ENCODE results near the gene HOXB8. TPM values are rescaled to one million over a fixed set of nuclear protein-coding genes. Genes with fewer than 3 reads are reported as not detected.

Gene HOXB8
- total RNA-seq, 1 donor from 2014 or later: not detected

DNA sequence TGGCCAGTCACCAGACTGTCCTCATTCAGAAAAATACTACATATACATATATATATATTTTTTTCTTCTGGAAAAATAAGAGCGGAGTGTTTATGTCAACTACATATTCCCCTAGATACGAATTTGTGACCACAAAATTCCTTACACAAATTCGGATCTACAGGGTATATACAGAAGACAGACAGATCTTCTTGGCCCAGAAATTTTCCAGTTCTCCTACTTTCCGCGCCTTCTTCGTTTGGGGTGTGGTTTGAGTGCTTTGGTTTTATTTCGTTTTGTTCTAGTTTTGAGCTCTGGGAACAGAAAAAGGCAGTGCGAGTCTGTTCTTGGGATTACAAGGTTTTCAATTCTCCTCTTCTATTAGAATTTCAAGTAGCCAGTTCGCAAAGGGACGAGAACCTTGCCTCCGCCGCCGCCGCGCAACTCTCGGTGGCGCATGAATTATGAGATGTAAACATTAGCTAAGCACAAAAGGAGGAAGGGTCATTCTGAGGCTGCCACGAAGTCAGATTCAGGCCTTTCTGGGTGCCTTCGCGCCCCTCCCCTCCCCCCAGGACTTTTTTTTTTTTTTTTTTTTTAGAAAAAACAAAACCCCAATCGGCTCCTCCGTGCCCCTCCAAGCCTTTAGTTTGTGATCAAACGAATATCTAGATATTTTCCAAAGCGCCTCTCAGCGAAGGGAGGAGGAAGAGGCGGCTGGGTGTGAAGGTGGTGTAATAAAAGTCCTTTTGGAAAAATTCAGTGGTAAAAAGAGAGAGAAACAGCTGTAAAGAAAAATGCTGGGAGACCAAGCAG lies 35.1 kb downstream of the HOXB8 start:
- Mint-ChIP-seq H3K27ac (no peak overlapping the region), H3K36me3 (ENCODE audit: low read depth) (peaks cover 2% of the 10 kb centered on the region)
- intact Hi-C loops (cut with micrococcal nuclease): loop anchor here (2.0 kb wide), 1 partner anchor 33 kb away; no protein-coding TSS in a partner anchor

DNA sequence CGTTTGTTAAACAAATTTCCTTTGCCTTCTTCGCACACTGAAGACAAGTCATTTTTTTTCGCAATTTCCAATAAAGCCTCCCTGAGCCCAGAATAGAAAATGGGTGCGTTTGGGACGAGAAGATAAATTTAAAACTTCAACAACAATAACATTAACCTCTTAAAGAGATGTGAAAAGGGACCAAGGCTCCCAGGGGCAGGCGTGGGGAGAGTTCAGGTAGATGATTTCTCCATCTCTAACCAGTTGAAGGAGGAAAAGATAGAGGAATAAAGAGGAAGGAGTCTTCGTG lies 35.7 kb downstream of the HOXB8 start:
- no peaks in the 10 kb centered on the region for H3K9me3 Mint-ChIP-seq
- H3K27me3 Mint-ChIP-seq (ENCODE audit: low read depth): peaks cover 50% of the 10 kb centered on the region
- DNase-seq (ENCODE audit: low spot score): no peak
- peaks cover 2% of the 10 kb centered on the region for H3K36me3 Mint-ChIP-seq (ENCODE audit: low read depth)
- intact Hi-C loops (cut with micrococcal nuclease): loop anchor here (2.0 kb wide), 1 partner anchor 33 kb away; no protein-coding TSS in a partner anchor
- H3K4me3 Mint-ChIP-seq (ENCODE audit: low read depth): peak overlapping the region; percentile 85
- H3K27ac Mint-ChIP-seq: no peak overlapping the region
- peaks cover 39% of the 10 kb centered on the region for H3K4me1 Mint-ChIP-seq (ENCODE audit: low read depth)

More for the DNA sequence above, 35.1 kb downstream of the HOXB8 start:
- peaks cover 52% of the 10 kb centered on the region for H3K27me3 Mint-ChIP-seq (ENCODE audit: low read depth)
- peak overlapping the region; percentile 56 for H3K4me3 Mint-ChIP-seq (ENCODE audit: low read depth)
- no peaks in the 10 kb centered on the region for H3K9me3 Mint-ChIP-seq
- peaks cover 41% of the 10 kb centered on the region for H3K4me1 Mint-ChIP-seq (ENCODE audit: low read depth)
- no peak for DNase-seq (ENCODE audit: low spot score)

DNA sequence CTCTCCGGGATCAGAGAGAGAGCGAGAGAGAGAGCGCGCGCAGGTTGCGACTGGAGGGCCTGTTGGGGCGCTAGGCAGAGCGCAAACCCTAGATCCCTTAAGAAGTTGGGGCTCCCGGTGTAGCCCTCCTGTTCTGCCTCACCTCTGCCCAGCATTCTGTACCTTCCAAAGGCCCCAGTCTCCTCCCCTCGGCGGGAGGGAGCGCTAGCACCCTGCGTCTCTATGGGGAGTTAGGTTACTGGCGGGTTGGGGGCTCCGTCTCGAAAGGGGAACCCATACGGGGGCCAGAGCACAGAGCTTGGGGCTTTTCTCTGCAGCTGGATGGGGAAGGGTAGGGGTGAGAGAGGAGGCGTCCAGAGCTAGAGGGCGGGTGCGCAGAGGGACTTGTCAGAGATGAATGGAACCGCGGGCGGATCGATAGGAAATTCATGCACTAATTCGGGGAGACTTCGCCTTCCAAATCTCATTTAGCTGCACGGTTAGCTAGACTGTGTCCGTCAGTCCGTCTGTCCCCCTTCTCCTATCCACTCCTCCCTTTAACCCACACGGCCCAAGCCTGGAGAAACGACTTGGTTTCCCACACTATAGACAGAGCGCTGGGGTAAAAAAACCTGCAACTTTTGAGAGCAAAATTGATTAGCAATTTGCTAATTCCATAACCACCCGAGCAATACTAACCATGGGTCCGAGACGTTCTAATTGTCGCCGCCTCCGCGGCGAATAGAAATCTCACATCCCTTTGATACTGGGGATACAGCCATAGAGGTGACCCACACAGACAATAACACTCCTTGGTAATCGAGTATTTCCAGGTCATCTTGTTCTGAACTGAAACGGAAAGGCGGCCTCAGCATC lies 36.2 kb downstream of the HOXB8 start:
- DNase-seq (ENCODE audit: low spot score): no peak
- Mint-ChIP-seq H3K4me3 (ENCODE audit: low read depth) (peak overlapping the region; percentile 85), H3K9me3 (no peaks in the 10 kb centered on the region), H3K36me3 (ENCODE audit: low read depth) (peaks cover 2% of the 10 kb centered on the region), H3K4me1 (ENCODE audit: low read depth) (peaks cover 39% of the 10 kb centered on the region), H3K27ac (peak overlapping the region; percentile 75), H3K27me3 (ENCODE audit: low read depth) (peaks cover 45% of the 10 kb centered on the region)
- intact Hi-C loops (cut with micrococcal nuclease): loop anchor here (2.0 kb wide), 1 partner anchor 32 kb away; no protein-coding TSS in a partner anchor

DNA sequence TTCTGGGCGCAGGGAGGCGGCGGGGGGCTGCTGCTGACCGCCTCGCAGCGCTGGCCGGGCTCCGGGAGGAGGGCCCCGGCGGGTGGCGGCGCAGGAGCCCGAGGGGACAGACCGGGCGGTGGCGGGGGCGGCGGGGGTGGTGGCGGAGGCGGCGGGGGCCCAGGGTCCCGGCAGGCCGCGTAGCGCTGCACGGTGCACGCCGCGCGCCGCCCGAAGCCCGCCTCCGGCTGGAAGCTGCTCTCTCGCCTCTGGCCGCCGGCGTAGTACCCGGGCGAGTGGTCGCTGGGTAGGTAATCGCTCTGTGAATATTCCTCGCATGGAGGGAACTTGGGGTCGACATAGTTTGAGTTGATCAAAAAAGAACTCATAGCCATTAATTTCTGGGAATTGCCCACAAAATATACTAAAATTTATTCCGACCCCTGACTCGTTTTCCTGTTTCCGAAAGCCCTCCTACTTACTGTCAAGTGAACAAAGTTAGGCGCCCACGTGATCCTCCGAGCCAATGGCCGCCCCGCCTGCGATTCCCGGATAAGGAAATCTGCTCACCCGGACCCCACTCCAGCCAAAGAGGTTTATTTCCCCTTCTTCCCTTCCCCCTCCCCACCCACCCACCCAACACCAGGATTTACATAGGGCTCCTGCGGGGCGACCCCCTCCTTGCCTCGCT lies 37.0 kb downstream of the HOXB8 start, which contains the start of gene HOXB4:
Gene HOXB4, minus strand, starts transcription at position 405 of the 670 bp plus-strand sequence. Its CDS starts 31 bp downstream, at position 374.
- H3K4me1 Mint-ChIP-seq (ENCODE audit: low read depth): peaks cover 43% of the 10 kb centered on the region
- H3K4me3 Mint-ChIP-seq (ENCODE audit: low read depth): peak within 1 kb of the TSS; percentile 85
- no peaks in the 10 kb centered on the region for H3K9me3 Mint-ChIP-seq
- peak; percentile 70 for DNase-seq (ENCODE audit: low spot score)
- intact Hi-C loops (cut with micrococcal nuclease): loop anchor here (2.0 kb wide), 1 partner anchor 31 kb away; no protein-coding TSS in a partner anchor
- peaks cover 42% of the 10 kb centered on the region for H3K27me3 Mint-ChIP-seq (ENCODE audit: low read depth)
- H3K36me3 Mint-ChIP-seq (ENCODE audit: low read depth): peaks cover 2% of the 10 kb centered on the region
- H3K27ac Mint-ChIP-seq: peak within 1 kb of the TSS; percentile 75

DNA sequence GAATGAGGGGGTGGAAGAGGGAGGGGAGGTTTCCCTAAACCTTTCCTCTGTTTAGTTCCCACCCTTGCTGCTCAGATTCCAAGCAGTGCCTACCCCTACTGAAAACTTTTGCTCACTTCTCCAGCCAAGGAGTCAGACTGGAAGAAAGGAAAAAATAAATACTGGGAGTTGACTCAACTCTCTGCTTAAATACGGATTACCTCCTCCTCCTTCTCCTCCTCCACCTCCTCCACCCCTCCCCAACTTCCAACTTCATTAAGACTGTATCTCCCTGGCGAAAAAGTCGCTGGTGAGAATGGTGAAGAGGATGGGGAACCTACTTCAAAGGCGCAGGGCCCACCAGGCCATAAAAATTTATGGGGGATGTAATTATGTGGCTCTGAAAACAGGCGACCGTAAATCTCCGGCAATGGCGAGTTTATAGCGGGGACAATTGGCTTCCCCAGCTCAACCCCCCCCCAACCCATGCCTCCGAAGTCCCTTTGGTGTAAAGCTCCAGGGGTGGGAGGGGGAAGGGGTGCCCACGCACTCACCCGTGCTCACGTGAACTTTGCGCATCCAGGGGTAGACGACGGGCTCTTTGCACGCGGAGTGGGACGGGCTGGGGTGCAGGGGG lies 37.7 kb downstream of the HOXB8 start:
- Mint-ChIP-seq H3K9me3 (no peaks in the 10 kb centered on the region), H3K36me3 (ENCODE audit: low read depth) (peaks cover 2% of the 10 kb centered on the region), H3K4me3 (ENCODE audit: low read depth) (peak overlapping the region; percentile 83), H3K4me1 (ENCODE audit: low read depth) (peaks cover 43% of the 10 kb centered on the region), H3K27me3 (ENCODE audit: low read depth) (peaks cover 36% of the 10 kb centered on the region), H3K27ac (peak overlapping the region; percentile 54)
- DNase-seq (ENCODE audit: low spot score): no peak
- intact Hi-C loops (cut with micrococcal nuclease): no loop called here

DNA sequence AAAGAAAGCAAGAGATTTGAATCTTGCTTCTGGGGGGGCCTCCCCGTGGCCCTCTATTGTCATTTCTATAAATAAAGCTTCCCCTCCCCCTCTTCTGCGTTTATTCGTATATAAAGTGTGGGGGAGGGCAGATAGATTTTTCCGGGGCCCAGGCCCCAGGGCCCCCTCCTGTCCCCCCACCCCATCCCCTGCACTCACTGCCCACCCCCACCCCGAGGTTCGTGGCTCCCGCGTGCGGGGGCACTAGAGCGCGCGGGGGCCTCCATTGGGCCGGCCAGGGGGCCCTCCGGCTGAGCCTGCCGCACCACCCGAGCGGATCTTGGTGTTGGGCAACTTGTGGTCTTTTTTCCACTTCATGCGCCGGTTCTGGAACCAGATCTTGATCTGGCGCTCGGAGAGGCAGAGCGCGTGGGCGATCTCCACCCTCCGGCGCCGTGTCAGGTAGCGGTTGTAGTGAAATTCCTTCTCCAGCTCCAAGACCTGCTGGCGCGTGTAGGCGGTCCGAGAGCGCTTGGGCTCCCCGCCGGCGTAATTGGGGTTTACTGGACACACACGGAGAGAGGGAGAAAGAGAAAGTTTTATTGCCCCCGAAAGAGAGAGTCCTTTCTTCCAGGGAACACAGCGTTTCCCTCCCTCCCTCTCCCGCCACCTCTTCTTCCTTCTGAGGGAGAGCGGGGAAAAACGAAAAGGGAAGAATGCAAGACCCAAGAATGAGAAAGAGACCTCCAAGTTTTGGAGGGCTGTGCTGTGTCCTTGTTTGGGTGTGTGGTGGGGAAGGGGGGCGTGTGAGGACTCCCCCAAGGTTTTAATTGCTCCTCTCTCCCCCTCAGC lies 38.4 kb downstream of the HOXB8 start:
- H3K27ac Mint-ChIP-seq: peak overlapping the region; percentile 74
- H3K36me3 Mint-ChIP-seq (ENCODE audit: low read depth): peaks cover 5% of the 10 kb centered on the region
- peaks cover 34% of the 10 kb centered on the region for H3K27me3 Mint-ChIP-seq (ENCODE audit: low read depth)
- H3K4me1 Mint-ChIP-seq (ENCODE audit: low read depth): peaks cover 42% of the 10 kb centered on the region
- no peaks in the 10 kb centered on the region for H3K9me3 Mint-ChIP-seq
- intact Hi-C loops (cut with micrococcal nuclease): no loop called here
- DNase-seq (ENCODE audit: low spot score): no peak
- H3K4me3 Mint-ChIP-seq (ENCODE audit: low read depth): peak overlapping the region; percentile 83

DNA sequence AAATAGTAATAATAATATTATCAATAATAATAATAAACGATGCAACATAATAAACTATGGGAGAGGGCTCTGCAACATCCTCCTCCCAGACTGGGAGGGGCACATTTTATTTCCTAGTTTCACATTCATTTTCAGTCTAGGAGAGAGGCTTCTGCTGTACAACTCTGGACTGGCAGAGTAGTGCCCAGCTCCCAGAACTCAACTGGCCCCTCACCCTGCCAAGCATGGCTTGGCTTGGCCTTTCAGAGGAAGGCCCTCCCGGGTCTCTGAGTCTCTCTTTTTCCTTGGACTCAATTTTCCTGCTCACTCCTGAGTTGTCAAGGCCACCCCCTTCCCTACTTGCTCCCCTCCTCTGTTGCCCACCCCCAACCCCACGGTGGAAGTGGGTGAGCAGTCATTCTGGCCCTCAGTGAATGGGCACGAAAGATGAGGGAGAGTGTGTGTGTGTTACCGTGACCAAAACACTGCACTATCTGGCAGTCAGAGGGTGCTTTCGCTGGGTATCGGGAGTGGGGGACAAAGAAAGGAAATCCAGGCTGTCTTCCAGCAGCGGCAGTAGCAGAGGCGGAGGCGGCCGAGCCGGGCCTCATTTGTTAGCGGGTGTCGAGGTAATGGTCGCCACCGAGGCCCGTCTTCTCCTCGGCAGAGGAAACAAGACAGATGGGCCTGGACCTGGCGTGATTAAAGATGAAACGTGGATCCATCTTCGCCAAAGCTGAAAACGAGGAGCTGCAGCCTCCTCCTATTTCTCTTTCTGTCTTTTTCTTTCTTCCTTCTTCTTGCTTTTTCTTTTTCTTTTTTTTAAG lies 39.2 kb downstream of the HOXB8 start:
- intact Hi-C loops (cut with micrococcal nuclease): no loop called here
- H3K4me3 Mint-ChIP-seq (ENCODE audit: low read depth): peak overlapping the region; percentile 46
- H3K27me3 Mint-ChIP-seq (ENCODE audit: low read depth): peaks cover 28% of the 10 kb centered on the region
- no peaks in the 10 kb centered on the region for H3K9me3 Mint-ChIP-seq
- H3K4me1 Mint-ChIP-seq (ENCODE audit: low read depth): peaks cover 39% of the 10 kb centered on the region
- H3K27ac Mint-ChIP-seq: no peak overlapping the region
- no peak for DNase-seq (ENCODE audit: low spot score)
- H3K36me3 Mint-ChIP-seq (ENCODE audit: low read depth): peaks cover 6% of the 10 kb centered on the region

DNA sequence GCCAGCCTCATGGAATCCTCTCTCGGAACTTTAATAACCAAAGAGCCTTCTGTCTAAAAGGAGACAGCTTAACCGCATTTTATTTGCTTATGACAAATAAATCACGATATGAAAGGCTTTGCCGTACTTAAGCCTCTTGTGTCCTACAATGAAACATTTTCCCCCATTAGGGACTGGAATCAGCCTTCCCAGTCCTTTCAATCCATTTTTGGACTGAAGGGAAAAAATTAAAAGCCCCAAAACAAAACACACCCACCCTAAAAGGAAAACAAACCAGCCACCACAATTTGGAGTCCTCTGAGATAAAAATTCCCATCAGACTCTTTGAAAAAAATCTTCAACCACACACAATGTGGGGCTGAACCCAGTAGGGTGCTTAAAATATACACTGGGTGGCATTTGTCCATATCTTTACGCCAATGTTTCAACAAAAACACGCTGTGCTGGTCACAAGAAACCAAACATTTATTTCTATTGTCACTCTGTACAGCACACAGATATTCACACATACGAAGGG lies 40.0 kb downstream of the HOXB8 start:
- Mint-ChIP-seq H3K36me3 (ENCODE audit: low read depth) (peaks cover 6% of the 10 kb centered on the region), H3K27ac (no peak overlapping the region), H3K9me3 (no peaks in the 10 kb centered on the region), H3K27me3 (ENCODE audit: low read depth) (peaks cover 20% of the 10 kb centered on the region), H3K4me3 (ENCODE audit: low read depth) (no peak overlapping the region), H3K4me1 (ENCODE audit: low read depth) (peaks cover 35% of the 10 kb centered on the region)
- DNase-seq (ENCODE audit: low spot score): no peak
- intact Hi-C loops (cut with micrococcal nuclease): no loop called here

DNA sequence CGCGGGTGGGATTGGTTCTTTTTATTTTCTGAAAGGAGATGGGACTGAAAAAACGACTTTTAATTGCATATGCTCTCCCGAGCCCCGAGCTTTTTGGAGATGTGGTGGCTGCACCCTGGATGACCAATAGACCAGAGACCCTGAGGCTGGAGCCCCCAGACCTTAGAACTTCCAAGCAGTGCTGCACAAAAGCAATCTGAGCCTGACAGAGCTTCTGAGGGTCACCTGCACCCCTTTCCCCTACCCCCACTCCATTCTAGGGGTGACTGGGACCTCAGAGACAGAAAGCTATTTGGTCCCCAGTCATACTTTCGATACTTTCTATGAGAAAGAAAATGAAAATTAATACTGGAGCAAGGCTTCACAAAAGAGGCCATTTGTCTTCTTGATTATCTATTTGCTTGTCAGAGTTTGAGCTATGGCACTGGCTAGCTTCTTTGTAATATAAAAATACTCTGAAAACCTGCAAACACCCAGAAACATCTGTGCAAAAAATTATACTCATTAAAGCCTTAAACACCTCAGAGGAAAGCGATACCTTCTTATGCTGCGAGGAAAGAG lies 40.5 kb downstream of the HOXB8 start:
- DNase-seq (ENCODE audit: low spot score): no peak
- peaks cover 6% of the 10 kb centered on the region for H3K36me3 Mint-ChIP-seq (ENCODE audit: low read depth)
- intact Hi-C loops (cut with micrococcal nuclease): no loop called here
- peaks cover 33% of the 10 kb centered on the region for H3K4me1 Mint-ChIP-seq (ENCODE audit: low read depth)
- H3K27ac Mint-ChIP-seq: no peak overlapping the region
- H3K9me3 Mint-ChIP-seq: no peaks in the 10 kb centered on the region
- peaks cover 21% of the 10 kb centered on the region for H3K27me3 Mint-ChIP-seq (ENCODE audit: low read depth)
- H3K4me3 Mint-ChIP-seq (ENCODE audit: low read depth): no peak overlapping the region

DNA sequence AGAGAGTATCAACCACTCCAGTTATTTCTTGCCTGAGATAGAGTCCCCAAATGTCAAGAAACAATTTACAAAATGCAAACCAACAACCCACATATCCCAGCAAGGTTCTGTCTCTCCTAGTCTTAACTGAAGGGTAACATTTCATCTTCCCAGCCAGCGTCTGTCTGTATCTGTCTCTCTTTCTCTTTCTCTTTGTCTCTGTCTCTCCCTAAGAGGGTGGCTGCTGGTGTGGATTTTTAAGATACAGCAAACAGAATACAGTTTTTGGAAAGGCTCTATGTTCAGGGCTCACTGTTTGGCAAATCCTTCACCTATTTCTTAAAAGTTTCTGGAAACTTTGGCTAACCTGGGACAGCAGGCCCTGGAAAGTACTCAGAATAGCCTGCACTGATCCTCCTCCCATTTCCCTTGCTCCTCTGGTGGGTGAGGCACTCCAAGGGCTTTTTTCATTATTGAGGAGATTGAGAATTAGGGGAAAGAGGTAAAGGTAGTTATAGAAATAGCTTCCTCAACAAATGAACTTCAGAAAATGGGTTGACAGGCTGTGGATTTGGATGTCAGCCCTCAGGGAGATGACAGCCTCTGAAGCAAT lies 43.2 kb downstream of the HOXB8 start:
- intact Hi-C loops (cut with micrococcal nuclease): no loop called here
- H3K9me3 Mint-ChIP-seq: no peaks in the 10 kb centered on the region
- peaks cover 12% of the 10 kb centered on the region for H3K36me3 Mint-ChIP-seq (ENCODE audit: low read depth)

More for the DNA sequence above, 43.2 kb downstream of the HOXB8 start:
- DNase-seq (ENCODE audit: low spot score): no peak
- no peak overlapping the region for H3K27ac Mint-ChIP-seq
- H3K27me3 Mint-ChIP-seq (ENCODE audit: low read depth): peaks cover 24% of the 10 kb centered on the region
- no peak overlapping the region for H3K4me3 Mint-ChIP-seq (ENCODE audit: low read depth)
- H3K4me1 Mint-ChIP-seq (ENCODE audit: low read depth): peaks cover 21% of the 10 kb centered on the region
